ENCODE results near the gene CORIN. TPM values are rescaled to one million over a fixed set of nuclear protein-coding genes. Genes with fewer than 3 reads are reported as not detected.

Gene CORIN
- total RNA-seq, 2 experiments from 2014 or later, result 0.22 TPM; not detected in 1

GRCh38 chr4:47747846-47748494, 89.9 kb downstream of the CORIN start:
- Mint-ChIP-seq H3K4me1 (no peaks in the 10 kb centered on the region), H3K4me3 (no peak overlapping the region), H3K9me3 (peaks cover 2% of the 10 kb centered on the region), H3K36me3 (ENCODE audit: low read depth) (no peaks in the 10 kb centered on the region), H3K27ac (no peak overlapping the region), H3K27me3 (peaks cover 6% of the 10 kb centered on the region)
- CTCF ChIA-PET, result no interaction called here
- POLR2A ChIA-PET, result interaction anchor here (0.6 kb wide), 1 partner anchor 371 kb away, joined by 3 read pairs; no protein-coding TSS in a partner anchor
- DNase-seq, result no peak

- no peaks in the 10 kb centered on the region for H3K9me3 Mint-ChIP-seq
- POLR2A ChIA-PET, result interaction anchor here (0.6 kb wide), 1 partner anchor 371 kb away, joined by 3 read pairs; no protein-coding TSS in a partner anchor
These were observed 90.7 kb downstream of the CORIN start for GRCh38 chr4:47747211-47747610.

GRCh38 chr4:47746122-47746521, 91.7 kb downstream of the CORIN start:
- Mint-ChIP-seq H3K4me1 (no peaks in the 10 kb centered on the region), H3K9me3 (no peaks in the 10 kb centered on the region), H3K36me3 (ENCODE audit: low read depth) (no peaks in the 10 kb centered on the region), H3K27me3 (peaks cover 3% of the 10 kb centered on the region), H3K27ac (no peak overlapping the region), H3K4me3 (no peak overlapping the region)
- ChIA-PET POLR2A (no interaction called here), CTCF (no interaction called here)
- DNase-seq, result no peak

More at GRCh38 chr4:47747211-47747610, 90.7 kb downstream of the CORIN start:
- Mint-ChIP-seq H3K36me3 (ENCODE audit: low read depth) (no peaks in the 10 kb centered on the region), H3K27me3 (peaks cover 3% of the 10 kb centered on the region), H3K27ac (no peak overlapping the region), H3K4me3 (no peak overlapping the region), H3K4me1 (no peaks in the 10 kb centered on the region)
- DNase-seq, result no peak
- CTCF ChIA-PET, result no interaction called here

GRCh38 chr4:47744843-47745382, 93.0 kb downstream of the CORIN start:
- no peak overlapping the region for H3K27ac Mint-ChIP-seq
- ChIA-PET POLR2A (no interaction called here), CTCF (interaction anchor here (0.6 kb wide), 1 partner anchor 19 kb away, joined by 3 read pairs; no protein-coding TSS in a partner anchor)
- H3K4me3 Mint-ChIP-seq, result no peak overlapping the region
- H3K36me3 Mint-ChIP-seq (ENCODE audit: low read depth), result no peaks in the 10 kb centered on the region
- no peak for DNase-seq
- peaks cover 7% of the 10 kb centered on the region for H3K27me3 Mint-ChIP-seq
- no peaks in the 10 kb centered on the region for H3K9me3 Mint-ChIP-seq
- H3K4me1 Mint-ChIP-seq, result no peaks in the 10 kb centered on the region

GRCh38 chr4:47744253-47744652, 93.6 kb downstream of the CORIN start:
- POLR2A ChIA-PET, result no interaction called here
- CTCF ChIA-PET, result interaction anchor here (0.6 kb wide), 1 partner anchor 20 kb away, joined by 3 read pairs; no protein-coding TSS in a partner anchor
- Mint-ChIP-seq H3K27me3 (peaks cover 9% of the 10 kb centered on the region), H3K4me3 (no peak overlapping the region), H3K9me3 (no peaks in the 10 kb centered on the region), H3K4me1 (no peaks in the 10 kb centered on the region), H3K36me3 (ENCODE audit: low read depth) (no peaks in the 10 kb centered on the region), H3K27ac (no peak overlapping the region)
- no peak for DNase-seq

GRCh38 chr4:47741200-47741599, 96.7 kb downstream of the CORIN start:
- CTCF ChIA-PET, result no interaction called here
- H3K27me3 Mint-ChIP-seq, result peaks cover 13% of the 10 kb centered on the region

GRCh38 chr4:47737326-47737725, 100.5 kb downstream of the CORIN start:
- H3K27ac Mint-ChIP-seq, result no peak overlapping the region
- no peak for DNase-seq
- peaks cover 10% of the 10 kb centered on the region for H3K27me3 Mint-ChIP-seq
- H3K9me3 Mint-ChIP-seq, result no peaks in the 10 kb centered on the region
- H3K36me3 Mint-ChIP-seq (ENCODE audit: low read depth), result no peaks in the 10 kb centered on the region
- H3K4me3 Mint-ChIP-seq, result no peak overlapping the region
- ChIA-PET POLR2A (no interaction called here), CTCF (interaction anchor here (0.7 to 0.9 kb wide), 2 partner anchors 9 to 22 kb away, joined by 3 read pairs; no protein-coding TSS in a partner anchor)
- H3K4me1 Mint-ChIP-seq, result no peaks in the 10 kb centered on the region

More at GRCh38 chr4:47741200-47741599, 96.7 kb downstream of the CORIN start:
- DNase-seq, result no peak
- no peaks in the 10 kb centered on the region for H3K36me3 Mint-ChIP-seq (ENCODE audit: low read depth)
- H3K4me1 Mint-ChIP-seq, result no peaks in the 10 kb centered on the region
- H3K9me3 Mint-ChIP-seq, result no peaks in the 10 kb centered on the region
- no peak overlapping the region for H3K4me3 Mint-ChIP-seq
- POLR2A ChIA-PET, result no interaction called here
- H3K27ac Mint-ChIP-seq, result no peak overlapping the region

- POLR2A ChIA-PET, result no interaction called here
- Mint-ChIP-seq H3K36me3 (ENCODE audit: low read depth) (no peaks in the 10 kb centered on the region), H3K27ac (no peak overlapping the region), H3K9me3 (no peaks in the 10 kb centered on the region), H3K27me3 (peaks cover 10% of the 10 kb centered on the region), H3K4me3 (no peak overlapping the region), H3K4me1 (no peaks in the 10 kb centered on the region)
- no peak for DNase-seq
- CTCF ChIA-PET, result no interaction called here
These were observed 101.3 kb downstream of the CORIN start for GRCh38 chr4:47736555-47736954.

GRCh38 chr4:47736146-47736545, 101.7 kb downstream of the CORIN start:
- Mint-ChIP-seq H3K27ac (no peak overlapping the region), H3K36me3 (ENCODE audit: low read depth) (no peaks in the 10 kb centered on the region), H3K27me3 (peaks cover 10% of the 10 kb centered on the region), H3K9me3 (no peaks in the 10 kb centered on the region), H3K4me3 (no peak overlapping the region), H3K4me1 (no peaks in the 10 kb centered on the region)
- POLR2A ChIA-PET, result no interaction called here
- DNase-seq, result no peak
- CTCF ChIA-PET, result no interaction called here

GRCh38 chr4:47733302-47734175, 104.3 kb downstream of the CORIN start:
- no peak overlapping the region for H3K27ac Mint-ChIP-seq
- H3K4me1 Mint-ChIP-seq, result no peaks in the 10 kb centered on the region
- H3K9me3 Mint-ChIP-seq, result no peaks in the 10 kb centered on the region
- H3K36me3 Mint-ChIP-seq (ENCODE audit: low read depth), result no peaks in the 10 kb centered on the region
- ChIA-PET POLR2A (no interaction called here), CTCF (no interaction called here)
- no peak overlapping the region for H3K4me3 Mint-ChIP-seq
- DNase-seq, result no peak
- H3K27me3 Mint-ChIP-seq, result peaks cover 4% of the 10 kb centered on the region

- no peak for DNase-seq
- Mint-ChIP-seq H3K27me3 (peaks cover 1% of the 10 kb centered on the region), H3K9me3 (no peaks in the 10 kb centered on the region), H3K36me3 (ENCODE audit: low read depth) (no peaks in the 10 kb centered on the region), H3K4me1 (no peaks in the 10 kb centered on the region), H3K4me3 (no peak overlapping the region), H3K27ac (no peak overlapping the region)
- ChIA-PET CTCF (interaction anchor here (0.7 kb wide), 1 partner anchor 21 kb away, joined by 3 read pairs; no protein-coding TSS in a partner anchor), POLR2A (no interaction called here)
These were observed 106.7 kb downstream of the CORIN start for GRCh38 chr4:47731182-47731581.

- no peak for DNase-seq
- no peak overlapping the region for H3K4me3 Mint-ChIP-seq
- ChIA-PET CTCF (no interaction called here), POLR2A (no interaction called here)
- H3K27ac Mint-ChIP-seq, result no peak overlapping the region
- peaks cover 8% of the 10 kb centered on the region for H3K27me3 Mint-ChIP-seq
- no peaks in the 10 kb centered on the region for H3K4me1 Mint-ChIP-seq
- no peaks in the 10 kb centered on the region for H3K9me3 Mint-ChIP-seq
- no peaks in the 10 kb centered on the region for H3K36me3 Mint-ChIP-seq (ENCODE audit: low read depth)
These were observed 108.7 kb downstream of the CORIN start for GRCh38 chr4:47729131-47729680.
